HepG2 (cell line): ENCODE measurements around the gene VEGFA. TPM values are rescaled to one million over a fixed set of nuclear protein-coding genes. Genes with fewer than 3 reads are reported as not detected.

Source experiments
- AGO1 ChIP-seq: fragments of 200-400 bp; formaldehyde crosslinking; IDR thresholded peaks from 2 replicates; pipeline ENCODE4 v1.6.1; 2017; ENCODE audit warnings: mild to moderate bottlenecking, low read depth, low read length, moderate library complexity; ENCODE audit not compliant: poor library complexity, severe bottlenecking
- ARNT2 ChIP-seq: sonication (generic); formaldehyde crosslinking; IDR thresholded peaks from 2 replicates; pipeline ENCODE4 v1.8.0; 2022; ENCODE audit warnings: mild to moderate bottlenecking, low read depth, missing genetic modification reagents, moderate library complexity
- ATF7 ChIP-seq, 2 experiments: fragments of 450-650 bp in 1 of 2; sonication (generic) in 1 of 2; formaldehyde crosslinking in 1 of 2; IDR thresholded peaks; 2 replicates each; pipeline versions ENCODE4 v1.4.0 to v1.6.1; 2016 to 2020; ENCODE audit warnings: antibody characterized with exemption in 1 of 2, mild to moderate bottlenecking in 1 of 2, missing genetic modification reagents in 1 of 2
- BCL6 ChIP-seq: IDR thresholded peaks from 2 replicates; pipeline ENCODE4 v1.6.1; 2016; ENCODE audit warnings: missing genetic modification reagents, missing compliant biosample characterization
- FOSL2 ChIP-seq: sonication (generic); formaldehyde crosslinking; IDR thresholded peaks from 2 replicates; pipeline ENCODE4 v1.4.0; 2020; ENCODE audit warnings: missing genetic modification reagents
- HNRNPK ChIP-seq: fragments of 200-400 bp; formaldehyde crosslinking; IDR thresholded peaks from 2 replicates; pipeline ENCODE4 v1.6.1; 2018; ENCODE audit warnings: low read length, low read depth, moderate library complexity, mild to moderate bottlenecking; ENCODE audit not compliant: poor library complexity, severe bottlenecking
- LCORL ChIP-seq, 2 experiments: fragments of 450-650 bp in 1 of 2; sonication (generic) in 1 of 2; formaldehyde crosslinking in 1 of 2; IDR thresholded peaks; 2 replicates each; pipeline versions ENCODE4 v1.5.0 to v1.6.1; 2017 to 2020; ENCODE audit warnings: antibody characterized with exemption in 1 of 2, missing genetic modification reagents in 1 of 2
- NR1H2 ChIP-seq: sonication (generic); formaldehyde crosslinking; IDR thresholded peaks from 2 replicates; pipeline ENCODE4 v1.8.1; 2022; ENCODE audit warnings: low read depth, missing genetic modification reagents, borderline replicate concordance
- ZFX ChIP-seq: sonication (generic); formaldehyde crosslinking; IDR thresholded peaks from 2 replicates; pipeline ENCODE4 v1.4.0; 2020; ENCODE audit warnings: mild to moderate bottlenecking, low read depth, missing genetic modification reagents, moderate library complexity
- ZNF543 ChIP-seq: sonication (generic); formaldehyde crosslinking; IDR thresholded peaks from 2 replicates; pipeline ENCODE4 v1.4.0; 2020; ENCODE audit warnings: mild to moderate bottlenecking, missing genetic modification reagents
- ZNF724P ChIP-seq: sonication (generic); formaldehyde crosslinking; IDR thresholded peaks from 2 replicates; pipeline ENCODE4 v1.8.0; 2022; ENCODE audit warnings: missing genetic modification reagents, borderline replicate concordance
- ZNF878 ChIP-seq: sonication (generic); formaldehyde crosslinking; IDR thresholded peaks from 2 replicates; pipeline ENCODE4 v1.8.1; 2023; ENCODE audit warnings: mild to moderate bottlenecking, missing genetic modification reagents, moderate library complexity
- polyA plus RNA-seq, 8 experiments: library from polyadenylated mRNA; depleted of rRNA in 3 of 8; stranded (reverse) in 7 of 8; unstranded in 1 of 8; fragments of >200 nt; fragmentation: Illumina TruSeq in 4 of 8; extraction: Trizol in 4 of 8; gene quantifications; 2 replicates each; pipeline versions ENCODE4 v1.2.1 to v1.2.3, GENCODE V29; 2011 to 2016; ENCODE audit warnings: low read depth in 4 of 8, missing spikeins in 1 of 8, mixed read lengths in 1 of 8; ENCODE audit not compliant: insufficient read depth in 1 of 8
- total RNA-seq, 5 experiments: library from RNA; depleted of rRNA; stranded (reverse); fragments of >200 nt; fragmentation: Illumina TruSeq; extraction: Trizol; gene quantifications; 2 replicates each; pipeline ENCODE4 v1.2.3, GENCODE V29; 2016; ENCODE audit warnings: low read depth in 1 of 5
- TF ChIP-seq, protein P1 (sequence below): sonication (generic); formaldehyde crosslinking; IDR thresholded peaks from 2 replicates; pipeline ENCODE4 v1.5.0; 2020; ENCODE audit warnings: missing genetic modification reagents, mild to moderate bottlenecking, borderline replicate concordance
- TF ChIP-seq, protein P2 (sequence below): sonication (generic); formaldehyde crosslinking; IDR thresholded peaks from 2 replicates; pipeline ENCODE4 v1.4.0; 2020; ENCODE audit warnings: mild to moderate bottlenecking, low read depth, missing genetic modification reagents
- TF ChIP-seq, protein P3 (sequence below): sonication (generic); formaldehyde crosslinking; IDR thresholded peaks from 2 replicates; pipeline ENCODE4 v1.4.0; 2020; ENCODE audit warnings: missing genetic modification reagents, low read depth, mild to moderate bottlenecking, borderline replicate concordance
- TF ChIP-seq, protein P4 (sequence below): IDR thresholded peaks from 2 replicates; pipeline ENCODE4 v1.6.1; 2016; ENCODE audit warnings: missing compliant biosample characterization, missing genetic modification reagents, borderline replicate concordance
- TF ChIP-seq, protein P5 (sequence below): sonication (generic); formaldehyde crosslinking; IDR thresholded peaks from 2 replicates; pipeline ENCODE4 v1.4.0; 2020; ENCODE audit warnings: mild to moderate bottlenecking, missing genetic modification reagents
- TF ChIP-seq, protein P6 (sequence below): sonication (generic); formaldehyde crosslinking; IDR thresholded peaks from 2 replicates; pipeline ENCODE4 v1.4.0; 2020; ENCODE audit warnings: missing genetic modification reagents, mild to moderate bottlenecking, borderline replicate concordance

Gene VEGFA
- total and polyA plus RNA-seq, 2 of the 13 experiments (the other 11 are each of a cell fraction or from before 2014, with no cell fraction given): 68.1 to 629 TPM

DNA sequence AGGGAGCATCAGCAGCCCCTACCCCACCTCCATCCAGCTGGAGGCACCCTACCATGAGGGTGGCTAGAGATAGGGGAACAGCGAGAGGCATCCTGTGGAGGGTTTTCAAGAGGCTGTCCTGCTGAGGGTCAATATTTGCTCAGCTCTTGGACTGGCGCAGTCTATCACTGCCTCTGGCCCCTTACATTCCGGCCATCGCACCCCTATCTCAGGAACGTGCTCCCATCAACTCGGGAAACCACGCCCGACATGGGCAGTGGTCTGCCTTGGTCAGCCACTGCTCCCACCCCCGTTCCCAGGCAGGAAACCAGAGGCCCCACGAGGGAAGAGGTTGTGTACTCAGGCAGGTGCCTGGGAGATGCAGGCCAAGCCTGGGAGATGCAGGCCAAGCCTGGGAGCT is 57.9 kb downstream of the VEGFA start (continued):
- TF ChIP-seq HNRNPK (no peak), FOSL2 (CRISPR knock-in tag) (peak; percentile 25; the same call in 1 of the 2 replicates), ARNT2 (CRISPR knock-in tag) (no peak), ZNF878 (CRISPR knock-in tag) (no peak), ZNF724P (CRISPR knock-in tag) (no peak), ZNF543 (CRISPR knock-in tag) (no peak), ATF7 (IDR thresholded peaks at IDR 0.05) (no peak), ATF7 (CRISPR knock-in tag; IDR thresholded peaks at IDR 0.05) (no peak), NR1H2 (CRISPR knock-in tag) (no peak), AGO1 (no peak), ZFX (CRISPR knock-in tag) (peak; percentile 59; the same call in 1 of the 2 replicates), LCORL (IDR thresholded peaks at IDR 0.05) (no peak), LCORL (CRISPR knock-in tag; IDR thresholded peaks at IDR 0.05) (peak; percentile 88), BCL6 (peak; percentile 48)
- TF ChIP-seq, protein P1, sequence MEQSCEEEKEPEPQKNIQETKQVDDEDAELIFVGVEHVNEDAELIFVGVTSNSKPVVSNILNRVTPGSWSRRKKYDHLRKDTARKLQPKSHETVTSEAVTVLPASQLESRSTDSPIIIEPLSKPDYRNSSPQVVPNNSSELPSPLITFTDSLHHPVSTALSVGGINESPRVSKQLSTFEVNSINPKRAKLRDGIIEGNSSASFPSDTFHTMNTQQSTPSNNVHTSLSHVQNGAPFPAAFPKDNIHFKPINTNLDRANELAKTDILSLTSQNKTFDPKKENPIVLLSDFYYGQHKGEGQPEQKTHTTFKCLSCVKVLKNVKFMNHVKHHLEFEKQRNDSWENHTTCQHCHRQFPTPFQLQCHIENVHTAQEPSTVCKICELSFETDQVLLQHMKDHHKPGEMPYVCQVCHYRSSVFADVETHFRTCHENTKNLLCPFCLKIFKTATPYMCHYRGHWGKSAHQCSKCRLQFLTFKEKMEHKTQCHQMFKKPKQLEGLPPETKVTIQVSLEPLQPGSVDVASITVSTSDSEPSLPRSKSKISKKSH (CRISPR knock-in tag): 0 out of 2 replicates have a peak, but pooled peaks have one; percentile 61
- TF ChIP-seq, protein P2, sequence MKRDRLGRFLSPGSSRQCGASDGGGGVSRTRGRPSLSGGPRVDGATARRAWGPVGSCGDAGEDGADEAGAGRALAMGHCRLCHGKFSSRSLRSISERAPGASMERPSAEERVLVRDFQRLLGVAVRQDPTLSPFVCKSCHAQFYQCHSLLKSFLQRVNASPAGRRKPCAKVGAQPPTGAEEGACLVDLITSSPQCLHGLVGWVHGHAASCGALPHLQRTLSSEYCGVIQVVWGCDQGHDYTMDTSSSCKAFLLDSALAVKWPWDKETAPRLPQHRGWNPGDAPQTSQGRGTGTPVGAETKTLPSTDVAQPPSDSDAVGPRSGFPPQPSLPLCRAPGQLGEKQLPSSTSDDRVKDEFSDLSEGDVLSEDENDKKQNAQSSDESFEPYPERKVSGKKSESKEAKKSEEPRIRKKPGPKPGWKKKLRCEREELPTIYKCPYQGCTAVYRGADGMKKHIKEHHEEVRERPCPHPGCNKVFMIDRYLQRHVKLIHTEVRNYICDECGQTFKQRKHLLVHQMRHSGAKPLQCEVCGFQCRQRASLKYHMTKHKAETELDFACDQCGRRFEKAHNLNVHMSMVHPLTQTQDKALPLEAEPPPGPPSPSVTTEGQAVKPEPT (CRISPR knock-in tag): no peak
- TF ChIP-seq, protein P3, sequence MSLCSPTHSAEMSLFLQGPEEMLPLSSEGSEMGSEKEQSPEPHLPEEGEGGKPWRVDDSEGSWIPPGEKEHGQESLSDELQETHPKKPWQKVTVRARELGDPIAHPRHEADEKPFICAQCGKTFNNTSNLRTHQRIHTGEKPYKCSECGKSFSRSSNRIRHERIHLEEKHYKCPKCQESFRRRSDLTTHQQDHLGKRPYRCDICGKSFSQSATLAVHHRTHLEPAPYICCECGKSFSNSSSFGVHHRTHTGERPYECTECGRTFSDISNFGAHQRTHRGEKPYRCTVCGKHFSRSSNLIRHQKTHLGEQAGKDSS (CRISPR knock-in tag): no peak
- TF ChIP-seq, protein P4, sequence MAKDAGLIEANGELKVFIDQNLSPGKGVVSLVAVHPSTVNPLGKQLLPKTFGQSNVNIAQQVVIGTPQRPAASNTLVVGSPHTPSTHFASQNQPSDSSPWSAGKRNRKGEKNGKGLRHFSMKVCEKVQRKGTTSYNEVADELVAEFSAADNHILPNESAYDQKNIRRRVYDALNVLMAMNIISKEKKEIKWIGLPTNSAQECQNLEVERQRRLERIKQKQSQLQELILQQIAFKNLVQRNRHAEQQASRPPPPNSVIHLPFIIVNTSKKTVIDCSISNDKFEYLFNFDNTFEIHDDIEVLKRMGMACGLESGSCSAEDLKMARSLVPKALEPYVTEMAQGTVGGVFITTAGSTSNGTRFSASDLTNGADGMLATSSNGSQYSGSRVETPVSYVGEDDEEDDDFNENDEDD (CRISPR knock-in tag): peak; percentile 35; the same call in 1 of the 2 replicates
- TF ChIP-seq, protein P5, sequence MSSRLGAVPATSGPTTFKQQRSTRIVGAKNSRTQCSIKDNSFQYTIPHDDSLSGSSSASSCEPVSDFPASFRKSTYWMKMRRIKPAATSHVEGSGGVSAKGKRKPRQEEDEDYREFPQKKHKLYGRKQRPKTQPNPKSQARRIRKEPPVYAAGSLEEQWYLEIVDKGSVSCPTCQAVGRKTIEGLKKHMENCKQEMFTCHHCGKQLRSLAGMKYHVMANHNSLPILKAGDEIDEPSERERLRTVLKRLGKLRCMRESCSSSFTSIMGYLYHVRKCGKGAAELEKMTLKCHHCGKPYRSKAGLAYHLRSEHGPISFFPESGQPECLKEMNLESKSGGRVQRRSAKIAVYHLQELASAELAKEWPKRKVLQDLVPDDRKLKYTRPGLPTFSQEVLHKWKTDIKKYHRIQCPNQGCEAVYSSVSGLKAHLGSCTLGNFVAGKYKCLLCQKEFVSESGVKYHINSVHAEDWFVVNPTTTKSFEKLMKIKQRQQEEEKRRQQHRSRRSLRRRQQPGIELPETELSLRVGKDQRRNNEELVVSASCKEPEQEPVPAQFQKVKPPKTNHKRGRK: no peak
- TF ChIP-seq, protein P6, sequence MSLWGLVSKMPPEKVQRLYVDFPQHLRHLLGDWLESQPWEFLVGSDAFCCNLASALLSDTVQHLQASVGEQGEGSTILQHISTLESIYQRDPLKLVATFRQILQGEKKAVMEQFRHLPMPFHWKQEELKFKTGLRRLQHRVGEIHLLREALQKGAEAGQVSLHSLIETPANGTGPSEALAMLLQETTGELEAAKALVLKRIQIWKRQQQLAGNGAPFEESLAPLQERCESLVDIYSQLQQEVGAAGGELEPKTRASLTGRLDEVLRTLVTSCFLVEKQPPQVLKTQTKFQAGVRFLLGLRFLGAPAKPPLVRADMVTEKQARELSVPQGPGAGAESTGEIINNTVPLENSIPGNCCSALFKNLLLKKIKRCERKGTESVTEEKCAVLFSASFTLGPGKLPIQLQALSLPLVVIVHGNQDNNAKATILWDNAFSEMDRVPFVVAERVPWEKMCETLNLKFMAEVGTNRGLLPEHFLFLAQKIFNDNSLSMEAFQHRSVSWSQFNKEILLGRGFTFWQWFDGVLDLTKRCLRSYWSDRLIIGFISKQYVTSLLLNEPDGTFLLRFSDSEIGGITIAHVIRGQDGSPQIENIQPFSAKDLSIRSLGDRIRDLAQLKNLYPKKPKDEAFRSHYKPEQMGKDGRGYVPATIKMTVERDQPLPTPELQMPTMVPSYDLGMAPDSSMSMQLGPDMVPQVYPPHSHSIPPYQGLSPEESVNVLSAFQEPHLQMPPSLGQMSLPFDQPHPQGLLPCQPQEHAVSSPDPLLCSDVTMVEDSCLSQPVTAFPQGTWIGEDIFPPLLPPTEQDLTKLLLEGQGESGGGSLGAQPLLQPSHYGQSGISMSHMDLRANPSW: no peak
